NCI-H1417 treated with DMSO at 0.1 percent for 48 hours (cell line): Measurements from ENCODE around the gene CRTAC1.
"Not testable (repeated sequence)": the region's sequence is repeated elsewhere in the genome, so short reads cannot be mapped to it uniquely, and the experiment has no call there.

Experiments used
- DNase-seq: peaks from one replicate; lab custom pipeline; 2025; lab: John Stamatoyannopoulos, UW

CRTAC1 gene

DNA sequence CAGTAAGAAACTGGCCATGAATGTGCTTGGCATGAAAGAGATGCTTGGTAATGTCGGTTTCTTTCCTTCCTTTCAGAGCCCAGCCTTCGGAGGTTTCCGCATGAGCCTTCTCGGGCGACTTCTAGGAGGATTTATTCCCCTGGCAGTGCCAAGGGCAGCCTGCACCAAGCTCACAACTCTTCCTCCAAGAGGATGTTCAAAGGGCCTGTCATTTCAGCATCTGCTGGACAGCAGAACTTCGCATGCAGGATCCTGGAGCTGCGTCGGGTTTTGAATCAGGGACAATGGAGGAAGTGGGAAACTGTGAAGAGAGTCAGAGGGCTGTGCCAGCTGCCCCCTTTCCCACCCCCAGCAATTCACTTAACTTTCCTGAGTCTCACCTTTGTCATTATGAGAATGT is 159.4 kb downstream of the CRTAC1 start:
- DNase-seq = no peak

DNA sequence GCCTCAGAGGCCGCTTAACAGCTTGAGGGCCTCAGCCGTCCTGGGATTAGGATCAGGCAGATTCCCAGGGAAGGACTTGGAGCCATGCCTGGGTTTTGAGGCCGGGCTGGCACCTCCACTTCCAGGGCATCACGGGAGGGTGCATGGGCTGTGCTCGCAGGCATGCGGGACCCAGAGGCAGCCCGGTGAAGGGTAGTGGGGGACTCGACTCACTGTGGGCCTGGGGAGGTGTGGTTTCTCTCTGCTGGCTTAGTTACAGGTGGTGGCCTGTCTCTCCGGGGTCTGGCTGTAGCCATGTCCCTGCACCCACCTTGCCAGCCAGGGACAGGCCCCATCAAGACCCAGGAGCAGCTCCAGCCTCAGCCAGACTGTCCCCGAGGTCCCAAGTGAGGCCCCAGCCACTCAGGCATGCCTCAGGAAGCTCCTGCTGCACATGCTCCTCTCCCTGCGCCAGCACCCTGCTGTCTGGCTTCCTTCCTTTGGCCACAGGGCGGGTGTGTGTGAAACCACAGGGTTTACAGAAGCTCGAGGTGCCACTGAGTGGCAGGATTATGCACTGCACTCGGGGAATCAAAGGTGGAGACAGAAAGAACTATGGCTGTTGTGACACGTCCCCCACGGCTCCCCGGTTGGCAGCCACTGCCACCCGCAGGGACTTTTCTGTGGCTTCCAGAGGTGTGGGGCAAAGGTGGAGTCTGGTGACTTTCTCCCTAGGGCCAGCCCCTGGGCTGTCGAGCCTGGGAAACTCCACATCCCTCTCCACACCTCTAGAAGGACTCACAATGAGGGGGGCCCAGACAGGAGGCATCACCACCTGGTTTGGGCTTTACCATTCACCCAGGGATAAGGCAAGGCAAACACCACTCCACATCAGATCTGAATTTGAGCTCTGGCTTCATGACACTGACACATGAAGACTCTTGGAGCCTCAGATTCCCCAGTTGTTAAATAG is 161.1 kb downstream of the CRTAC1 start:
- DNase-seq = peak; percentile 12

DNA sequence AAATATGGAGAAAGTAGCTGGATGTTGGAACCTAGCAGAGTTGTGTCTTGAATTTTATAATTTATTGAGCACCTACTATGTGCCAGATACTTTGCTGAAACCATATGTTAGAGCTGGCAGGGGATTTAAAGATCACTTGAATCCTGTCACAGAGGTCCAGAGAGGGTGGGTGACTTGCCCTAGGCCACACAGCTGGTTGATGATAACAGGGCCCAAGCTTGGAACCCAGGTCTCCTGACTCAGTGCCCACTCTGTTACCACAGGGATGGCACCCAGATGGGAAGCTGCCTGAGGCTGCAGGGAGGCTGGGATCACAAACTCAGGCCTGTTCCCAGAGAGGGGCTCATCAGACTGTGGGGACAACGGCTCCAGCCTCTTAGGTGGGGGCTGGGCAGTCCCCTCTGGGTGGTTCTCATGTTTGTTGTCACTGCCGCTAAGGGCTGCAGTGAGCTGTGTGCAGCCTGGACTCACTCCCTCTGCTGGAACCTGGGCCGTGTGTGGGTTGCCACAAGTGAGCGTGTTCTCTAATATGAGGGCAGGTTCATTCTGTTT is 162.2 kb downstream of the CRTAC1 start:
- DNase-seq = no peak

DNA sequence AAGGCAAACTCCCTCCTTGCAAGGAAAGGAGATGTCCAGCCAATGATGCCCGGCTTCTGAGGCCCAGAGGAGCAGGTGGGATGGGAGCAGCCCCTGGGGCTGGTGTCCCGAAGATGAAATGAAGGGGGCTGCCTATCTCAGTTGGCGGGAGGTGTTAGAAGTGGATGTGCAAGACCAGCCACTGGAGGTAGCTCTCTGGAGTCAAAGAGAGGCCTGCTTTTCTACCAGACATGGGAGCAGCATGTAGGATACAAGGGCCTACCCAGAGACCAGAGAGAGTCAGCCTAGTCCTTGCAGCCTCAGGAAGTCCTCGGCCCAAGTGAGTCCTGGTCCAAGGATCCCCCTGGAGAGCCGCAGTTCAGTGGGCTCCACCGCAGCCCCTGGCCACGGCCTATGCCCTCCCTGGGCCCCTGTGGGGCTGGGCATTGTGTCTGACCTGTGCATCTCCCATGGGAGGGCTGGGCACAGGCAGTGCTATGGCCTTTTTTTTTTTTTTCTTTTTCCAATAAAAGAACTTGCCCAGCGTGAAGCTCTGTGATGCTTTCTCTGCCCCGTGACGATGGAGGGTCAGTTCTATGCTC is 163.1 kb downstream of the CRTAC1 start:
- DNase-seq = no peak

DNA sequence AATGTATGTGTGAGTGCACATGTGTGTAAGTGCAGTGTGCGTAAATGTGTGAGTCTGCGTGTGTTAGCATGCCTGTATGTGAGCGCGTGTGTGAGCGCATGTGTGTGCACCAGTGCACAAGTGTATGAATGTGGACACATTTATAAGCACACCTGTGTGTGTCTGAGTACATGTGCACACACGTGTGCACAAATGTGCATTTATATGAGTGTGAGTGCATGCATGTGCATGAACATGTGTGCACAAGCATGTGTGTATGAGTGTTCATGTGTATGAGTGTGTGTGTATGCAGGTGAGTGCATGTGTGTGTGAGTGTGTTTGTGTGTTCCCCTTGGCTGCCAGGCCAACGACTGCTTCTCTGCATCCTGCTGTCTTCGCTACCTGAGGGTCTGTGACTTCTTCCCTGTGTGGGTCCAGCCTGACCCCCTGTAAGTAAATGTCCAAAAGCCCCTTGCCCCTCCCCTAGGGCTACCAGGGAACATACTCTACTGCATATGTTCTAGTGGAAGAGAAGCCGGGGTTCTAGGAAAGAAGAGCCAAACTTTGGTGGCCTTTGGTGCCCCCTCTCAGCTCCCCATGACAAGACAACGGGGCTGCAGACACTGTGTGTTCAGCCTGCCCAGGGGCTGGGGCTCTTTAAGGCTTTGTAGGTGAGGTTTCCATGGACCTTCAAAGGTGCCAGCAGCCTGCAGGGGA is 163.7 kb downstream of the CRTAC1 start:
- no peak for DNase-seq

DNA sequence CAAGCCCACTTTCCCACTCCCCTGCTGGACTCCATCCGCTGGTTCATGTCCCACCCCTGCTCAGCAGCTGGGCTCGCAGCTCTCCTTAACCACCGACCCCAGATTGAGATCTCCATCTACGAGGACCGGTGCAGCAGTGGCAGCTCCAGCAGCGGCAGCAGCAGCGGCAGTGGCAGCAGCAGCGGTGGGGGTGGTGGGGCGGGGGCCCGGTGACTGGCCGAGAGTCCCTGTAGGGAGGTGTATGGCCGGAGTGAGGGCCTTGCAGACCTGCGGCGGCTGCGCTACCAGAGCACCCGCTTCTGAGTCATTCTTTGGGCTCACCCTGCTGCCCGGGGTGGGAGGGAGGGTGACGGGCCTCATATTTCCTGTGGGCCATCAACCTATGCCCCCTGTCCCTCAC is 164.9 kb downstream of the CRTAC1 start:
- DNase-seq = no peak

DNA sequence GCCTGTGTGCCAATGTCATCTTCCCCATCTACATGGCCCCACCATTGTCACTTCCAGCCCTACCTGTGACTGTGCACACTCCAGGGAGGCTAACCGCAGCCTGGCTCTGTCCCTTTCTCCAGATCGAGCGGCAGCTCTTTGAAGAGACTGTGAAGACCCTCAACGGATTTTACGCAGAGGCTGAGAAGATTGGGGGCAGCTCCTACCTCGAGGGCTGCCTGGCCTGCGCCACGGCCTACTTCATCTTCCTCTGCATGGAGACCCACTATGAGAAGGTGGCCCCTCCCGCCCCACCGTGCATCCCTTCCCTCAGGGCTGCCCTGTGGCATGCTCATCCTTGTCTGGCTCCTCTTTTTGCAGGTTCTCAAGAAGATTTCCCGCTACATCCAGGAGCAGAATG is 166.6 kb downstream of the CRTAC1 start:
- no peak for DNase-seq

DNA sequence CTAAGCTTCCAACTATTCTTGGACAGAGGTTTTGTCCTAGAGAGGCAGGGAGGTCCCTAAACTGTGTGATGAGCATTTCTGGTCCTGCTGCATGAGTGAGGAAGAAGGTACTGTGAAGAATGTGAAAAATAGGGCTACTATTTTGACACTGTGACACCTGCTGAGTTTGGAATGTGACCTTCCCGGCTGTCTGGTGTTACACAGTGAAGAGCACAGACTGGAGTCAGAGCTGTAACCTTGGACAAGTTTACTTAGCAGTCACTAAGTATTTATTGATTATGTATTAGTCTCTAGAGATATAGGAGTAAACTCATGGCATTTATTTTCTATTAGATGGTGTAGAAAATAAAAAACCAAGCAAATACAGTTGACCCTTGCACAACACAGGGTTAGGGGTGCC is 168.5 kb downstream of the CRTAC1 start:
- DNase-seq = no peak

DNA sequence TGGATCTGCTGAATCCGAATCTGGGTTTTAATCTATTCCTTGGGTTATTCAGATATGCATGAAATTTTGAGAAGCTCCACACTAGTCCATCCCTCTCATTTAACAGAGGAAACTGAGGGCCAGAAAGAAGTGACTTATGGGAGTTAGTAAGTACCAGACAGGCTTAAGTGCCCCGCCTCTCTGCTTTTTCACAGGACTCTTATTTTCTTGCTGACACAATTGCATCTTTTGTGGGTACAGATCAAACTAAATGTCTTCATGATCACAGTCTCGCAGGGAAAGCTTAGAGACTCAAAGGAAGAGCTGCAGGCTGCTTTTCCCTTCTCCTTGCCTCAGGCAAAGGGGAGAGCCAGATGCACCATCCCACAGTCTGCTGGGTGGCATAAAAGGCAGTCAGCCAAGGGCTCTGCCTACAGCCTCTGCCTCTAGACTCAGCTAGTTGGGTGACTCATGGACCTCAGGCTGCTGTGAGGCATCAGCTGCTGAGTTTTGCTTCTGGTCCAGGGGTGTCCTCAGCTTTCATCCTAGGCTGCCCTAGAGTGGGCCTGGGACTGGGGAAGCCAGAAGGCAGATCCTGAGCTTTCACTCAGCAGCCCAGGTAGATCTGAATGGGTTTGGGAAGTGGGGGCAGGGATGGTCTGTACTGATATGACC is 169.2 kb downstream of the CRTAC1 start:
- no peak for DNase-seq

DNA sequence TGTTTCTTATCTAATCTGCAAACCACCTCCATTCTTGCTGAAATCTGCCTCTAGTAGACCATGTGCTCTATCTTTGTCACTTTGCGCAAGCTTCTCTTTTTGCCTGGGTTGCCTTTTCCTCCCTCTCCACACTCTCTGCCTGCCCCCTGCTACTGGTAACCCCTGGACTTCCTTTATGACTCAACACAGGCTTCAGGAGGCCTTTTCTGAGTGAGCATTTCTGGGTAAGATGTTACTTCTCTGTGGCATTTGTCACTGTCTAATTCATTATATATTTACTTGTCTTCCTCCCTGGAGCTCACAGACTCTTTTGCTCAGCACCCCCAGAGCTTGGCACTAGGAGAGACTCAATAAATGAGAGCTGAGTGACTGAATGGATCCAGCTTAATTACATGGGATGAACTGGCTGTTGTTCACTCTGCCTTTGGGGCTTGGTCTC is 172.4 kb downstream of the CRTAC1 start:
- no peak for DNase-seq

DNA sequence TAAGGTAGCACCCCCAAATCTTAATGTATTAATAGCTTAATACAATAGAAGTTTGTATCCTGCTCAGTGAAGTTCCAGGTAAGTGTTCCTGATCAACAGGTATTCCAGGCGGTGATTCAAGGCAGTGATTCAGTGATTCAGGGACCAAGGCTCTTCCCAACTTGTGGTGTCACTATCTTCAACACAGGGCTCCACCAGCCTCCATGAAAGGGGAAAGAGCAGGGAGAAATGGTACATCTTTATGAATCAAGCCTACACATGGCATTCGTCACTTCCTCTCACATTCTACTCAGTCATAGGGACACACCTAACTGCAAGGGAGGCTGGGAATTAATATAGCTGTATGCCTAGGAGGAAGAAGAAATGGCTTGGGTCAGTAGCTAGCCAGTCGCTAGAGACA is 175.7 kb downstream of the CRTAC1 start:
- no peak for DNase-seq

DNA sequence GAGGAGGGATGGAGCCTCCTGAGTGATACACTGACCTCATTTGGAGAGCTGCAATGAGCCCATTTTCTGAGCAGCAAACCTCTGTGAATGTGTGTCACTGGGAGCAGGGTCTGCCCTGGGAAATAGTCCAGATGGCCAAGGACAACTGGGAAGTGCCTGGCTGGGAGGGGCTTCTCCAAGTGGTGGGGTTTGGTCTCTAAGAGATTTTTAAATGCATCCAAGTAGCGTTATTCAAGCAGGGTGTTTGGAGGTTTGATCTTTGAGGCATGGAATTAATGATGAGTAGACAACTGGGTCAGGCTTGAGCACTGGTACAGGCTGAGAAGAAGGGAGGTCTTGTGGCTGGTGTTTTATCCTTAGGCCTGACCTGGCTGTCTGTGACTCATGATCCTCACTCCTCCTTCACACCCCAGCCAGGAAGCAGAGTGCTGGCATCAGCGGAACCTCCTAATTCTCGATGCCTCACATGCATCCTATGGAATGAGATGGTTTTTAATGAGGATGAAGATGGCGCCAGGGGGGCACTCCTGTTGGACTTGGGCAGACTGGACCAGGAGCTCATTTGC is 177.5 kb downstream of the CRTAC1 start:
- no peak for DNase-seq

DNA sequence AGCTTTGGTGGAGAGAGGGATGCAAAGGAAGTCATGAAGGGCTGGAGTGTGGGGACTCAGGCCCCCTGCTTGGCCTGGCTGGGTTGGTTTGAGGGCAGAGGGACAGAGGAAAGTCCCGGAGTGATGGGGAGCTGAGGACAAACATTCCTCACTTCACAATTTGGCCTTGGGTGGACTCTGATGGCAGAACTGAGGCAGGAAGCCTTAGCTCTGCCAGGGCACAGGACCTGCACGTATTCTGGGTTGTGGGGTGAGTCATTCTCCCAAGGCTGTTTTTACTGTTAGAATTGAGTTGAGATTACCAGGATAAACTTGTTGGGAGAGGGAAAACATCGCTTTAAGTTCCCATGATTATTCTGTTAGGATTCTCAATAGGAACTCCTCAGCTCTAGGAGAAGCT is 178.1 kb downstream of the CRTAC1 start:
- no peak for DNase-seq

DNA sequence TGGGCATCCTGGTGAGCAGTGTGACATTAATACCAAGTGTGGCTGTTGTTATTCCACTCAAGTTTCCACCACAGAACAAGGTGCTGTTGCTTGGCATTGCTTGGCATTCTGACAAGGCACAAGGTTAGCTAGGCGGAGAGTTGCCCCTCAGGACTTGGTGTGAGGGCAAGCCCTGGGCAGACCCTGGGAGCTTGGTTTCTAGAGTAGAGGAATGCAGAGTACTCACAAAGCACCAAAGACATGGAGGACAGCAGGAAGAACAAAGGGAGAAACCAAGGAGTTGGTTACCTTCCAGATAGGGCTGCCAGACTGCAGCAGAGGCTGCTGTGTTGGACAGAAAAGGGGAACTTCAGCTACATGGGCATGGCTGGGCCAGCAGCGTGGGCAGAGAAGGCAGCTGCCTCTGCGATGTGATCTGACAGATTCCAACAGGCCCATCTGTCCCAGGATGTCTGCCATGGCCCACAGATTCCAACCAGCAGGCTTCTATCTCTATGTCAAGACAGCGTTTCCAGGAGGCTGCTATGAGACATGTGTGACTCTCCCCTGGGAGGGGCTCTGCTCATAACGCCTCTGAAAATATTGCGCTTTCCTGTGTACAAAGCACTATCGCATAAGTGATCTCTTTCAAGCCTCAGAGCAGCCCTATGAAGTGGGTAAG is 178.9 kb downstream of the CRTAC1 start:
- no peak for DNase-seq

DNA sequence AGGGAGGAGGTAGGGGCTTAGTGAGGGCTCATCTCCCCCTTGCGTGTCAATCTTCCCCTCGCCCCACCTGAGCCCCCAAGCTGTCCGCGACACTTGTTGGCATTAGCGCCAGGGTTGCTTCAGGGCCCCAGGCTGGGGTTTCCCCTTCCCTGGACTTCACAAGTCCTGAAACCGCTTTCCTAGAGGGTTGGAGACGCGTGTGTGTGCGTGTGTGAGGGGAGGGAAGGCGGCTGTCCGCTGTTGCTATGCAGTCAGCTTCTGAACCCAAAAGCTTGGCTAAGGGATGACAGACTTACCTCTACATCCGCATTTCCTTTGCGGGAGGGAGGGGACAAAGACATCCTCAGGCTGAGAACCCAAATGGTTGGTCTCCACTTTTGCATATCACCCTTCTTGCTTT is 180.0 kb downstream of the CRTAC1 start:
- DNase-seq = no peak

DNA sequence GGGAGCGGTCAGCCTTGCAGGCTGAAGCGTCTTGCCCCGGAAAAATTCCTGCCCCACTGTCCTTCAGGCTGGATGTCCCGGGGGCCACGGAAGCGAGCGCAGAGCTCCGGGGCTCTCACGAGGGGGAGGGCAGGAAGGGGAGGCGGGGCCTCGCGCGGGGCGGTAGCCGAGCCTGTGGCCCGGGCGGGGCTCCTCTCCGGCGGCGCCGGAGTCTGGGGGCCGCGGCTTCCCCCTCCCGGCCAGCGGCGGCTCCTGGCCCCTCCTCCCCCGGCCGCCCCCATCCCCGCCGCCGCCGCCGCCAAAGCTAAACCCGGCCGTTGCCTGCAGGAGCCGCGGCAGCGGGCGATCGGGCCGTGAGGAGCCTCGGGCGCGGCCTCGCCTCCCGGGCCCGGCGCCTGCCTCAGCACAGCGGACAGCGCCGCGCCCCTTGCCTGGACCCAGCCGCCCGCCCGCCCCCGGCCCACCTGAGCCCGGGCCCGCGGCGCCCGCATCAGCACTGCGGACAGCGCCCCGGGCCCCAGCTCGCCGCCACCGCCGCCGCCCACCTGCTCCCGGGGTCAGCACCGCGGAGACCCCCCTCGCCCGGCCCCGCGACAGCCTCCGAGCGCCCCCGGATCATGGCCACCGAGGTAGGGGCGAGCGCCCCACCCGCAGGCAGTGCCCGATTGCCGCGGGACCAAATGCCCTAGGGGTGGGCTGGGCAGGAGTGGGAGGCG is 180.6 kb downstream of the CRTAC1 start, which contains the start of gene GOLGA7B:
GOLGA7B (plus strand) TSS at position 157 of the 716 bp plus-strand sequence; CDS start at position 618, 461 bp downstream.
- DNase-seq = no peak

DNA sequence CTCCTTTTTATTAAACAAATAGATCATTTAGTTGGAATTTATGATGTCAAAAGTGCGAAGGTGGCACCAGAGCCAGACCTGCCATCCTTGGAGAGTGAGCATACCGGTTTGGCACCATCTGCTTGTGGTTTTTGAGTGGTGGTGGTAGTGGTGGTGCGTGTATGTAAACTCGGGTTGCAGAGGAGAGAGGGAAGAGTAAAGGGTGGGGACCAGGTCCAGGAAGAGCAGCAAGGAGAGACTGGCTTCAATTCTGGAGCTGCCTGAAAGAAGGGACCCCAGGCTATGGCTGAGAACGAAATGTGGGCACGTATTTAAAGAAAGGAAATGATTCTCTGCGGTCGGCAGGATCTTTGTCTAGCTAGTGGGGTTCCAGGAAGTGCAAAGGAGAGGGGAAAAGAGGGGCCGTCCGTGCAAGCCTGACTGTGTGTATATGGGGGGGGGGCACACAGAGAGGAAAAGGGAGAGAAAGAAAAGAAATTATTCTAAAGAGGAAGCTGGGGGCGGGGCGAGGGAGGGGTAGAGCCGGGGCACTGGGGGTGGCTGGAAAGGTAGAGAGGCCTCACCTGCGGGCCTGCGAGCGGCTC is 181.2 kb downstream of the CRTAC1 start:
- peak; percentile 26 for DNase-seq

DNA sequence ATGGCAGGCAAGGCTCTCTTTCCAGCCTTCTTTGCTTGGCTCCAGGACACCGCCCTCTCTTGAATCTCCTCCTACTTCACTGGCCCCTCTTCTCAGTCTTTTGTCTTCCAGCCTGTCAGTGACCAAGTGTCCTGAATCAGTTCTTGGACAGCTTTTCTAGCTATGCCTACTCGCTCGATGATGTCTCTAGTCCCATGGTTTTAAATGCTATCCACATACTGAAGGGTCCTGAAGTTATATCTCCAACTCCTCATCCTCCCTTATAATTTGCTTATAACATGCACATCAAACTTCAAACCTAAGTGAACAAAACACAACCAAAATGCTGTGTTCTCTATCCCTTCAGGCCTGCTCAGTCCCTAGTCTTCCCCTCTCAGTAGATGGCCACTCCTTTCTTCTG is 185.7 kb downstream of the CRTAC1 start:
- no peak for DNase-seq

DNA sequence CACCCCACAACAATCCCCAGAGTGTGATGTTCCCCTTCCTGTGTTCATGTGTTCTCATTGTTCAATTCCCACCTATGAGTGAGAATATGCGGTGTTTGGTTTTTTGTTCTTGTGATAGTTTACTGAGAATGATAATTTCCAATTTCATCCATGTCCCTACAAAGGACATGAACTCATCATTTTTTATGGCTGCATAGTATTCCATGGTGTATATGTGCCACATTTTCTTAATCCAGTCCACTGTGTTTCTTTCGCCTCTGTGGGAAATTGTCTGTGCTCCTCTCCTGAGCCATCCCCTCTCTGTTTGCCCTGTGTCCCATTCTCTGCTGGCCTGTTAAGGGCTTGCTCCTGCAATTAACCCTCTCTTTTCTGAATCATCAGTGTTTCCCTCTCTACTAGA is 186.4 kb downstream of the CRTAC1 start:
- DNase-seq = not testable (repeated sequence)

DNA sequence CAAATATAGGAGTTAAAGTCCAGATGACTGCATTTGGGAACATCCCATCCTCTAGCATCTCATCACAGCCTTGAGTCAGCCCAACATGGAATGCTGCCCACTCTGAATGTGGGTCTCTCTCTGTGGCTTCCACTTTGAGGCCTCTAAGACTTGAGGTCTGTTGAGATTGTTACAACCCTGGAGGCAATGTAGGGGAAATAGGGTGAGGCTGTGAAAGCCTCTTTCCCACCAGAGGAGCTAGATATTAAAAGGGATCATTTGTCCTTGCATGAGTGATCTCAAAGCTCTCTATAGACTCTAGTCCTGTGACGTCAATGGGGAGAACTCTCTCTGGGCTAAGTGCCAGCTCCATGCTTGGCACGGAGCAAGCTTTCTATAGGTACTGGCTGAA is 187.1 kb downstream of the CRTAC1 start:
- no peak for DNase-seq
